Fibroblast of lung (primary cell): ENCODE results near the gene FOXF2. TPM values are rescaled to one million over a fixed set of nuclear protein-coding genes. Genes with fewer than 3 reads are reported as not detected.

ENCODE experiments used
- DNase-seq, 2 donors: peaks; one replicate each; pipeline versions ENCODE4 v3.0.0 to v3.0.0-alpha.2; 2010; ENCODE audit warnings: low read depth in 2 of 2
- H2AFZ ChIP-seq: 2 replicates; pipeline ENCODE4 v1.5.1; 2012; ENCODE audit warnings: low read length, control low read depth, inconsistent platforms
- H3K27ac ChIP-seq: 2 replicates; pipeline ENCODE4 v1.5.1; 2011; ENCODE audit warnings: low read length, control low read depth; ENCODE audit not compliant: insufficient read depth
- H3K27me3 ChIP-seq: 2 replicates; pipeline ENCODE4 v1.5.1; 2011; ENCODE audit warnings: mild to moderate bottlenecking, low read length; ENCODE audit not compliant: control insufficient read depth, insufficient read depth
- H3K36me3 ChIP-seq: 2 replicates; pipeline ENCODE4 v1.5.1; 2011; ENCODE audit warnings: low read length; ENCODE audit not compliant: control insufficient read depth, insufficient read depth
- H3K4me1 ChIP-seq: 2 replicates; pipeline ENCODE4 v1.5.1; 2011; ENCODE audit warnings: low read length; ENCODE audit not compliant: control insufficient read depth, insufficient read depth; ENCODE audit errors: extremely low read depth
- H3K4me2 ChIP-seq: 2 replicates; pipeline ENCODE4 v1.5.1; 2011; ENCODE audit warnings: low read length, control low read depth; ENCODE audit not compliant: insufficient read depth; ENCODE audit errors: extremely low read depth
- H3K4me3 ChIP-seq, 4 experiments: fragments of 200-600 bp in 1 of 4; sonication (generic) in 1 of 4; replicated peaks in 1 of 4; 2 replicates each; pipeline ENCODE4 v1.5.1; 2011 to 2016; ENCODE audit warnings: low read length in 4 of 4, low read depth in 3 of 4, mild to moderate bottlenecking in 3 of 4, control low read depth in 2 of 4, inconsistent platforms in 1 of 4, mixed read lengths in 1 of 4; ENCODE audit not compliant: insufficient read depth in 1 of 4; ENCODE audit errors: control extremely low read depth in 1 of 4
- H3K79me2 ChIP-seq: 2 replicates; pipeline ENCODE4 v1.5.1; 2012; ENCODE audit warnings: mild to moderate bottlenecking, low read length, inconsistent platforms; ENCODE audit not compliant: control insufficient read depth, insufficient read depth
- H3K9ac ChIP-seq: 2 replicates; pipeline ENCODE4 v1.5.1; 2011; ENCODE audit warnings: mild to moderate bottlenecking, low read length, control low read depth; ENCODE audit not compliant: insufficient read depth
- H3K9me3 ChIP-seq: 2 replicates; pipeline ENCODE4 v1.5.1; 2012; ENCODE audit warnings: low read depth, low read length; ENCODE audit not compliant: control insufficient read depth, insufficient read depth
- H4K20me1 ChIP-seq: 2 replicates; pipeline ENCODE4 v1.5.1; 2011; ENCODE audit warnings: low read length; ENCODE audit not compliant: control insufficient read depth, insufficient read depth; ENCODE audit errors: extremely low read depth
- CTCF ChIP-seq, 2 donors: IDR thresholded peaks in 1 of 2; conservative IDR thresholded peaks in 1 of 2; 1 replicate in 1 of 2; 2 replicates in 1 of 2; pipeline ENCODE4 v1.5.1; 2011 to 2012; ENCODE audit warnings: low read length in 2 of 2, control low read depth in 1 of 2, inconsistent platforms in 1 of 2, low read depth in 1 of 2, mild to moderate bottlenecking in 1 of 2
- EZH2 ChIP-seq: IDR thresholded peaks from 2 replicates; pipeline ENCODE4 v1.5.1; 2012; ENCODE audit warnings: low read length, control low read depth, mild to moderate bottlenecking; ENCODE audit errors: missing control alignments
- polyA plus RNA-seq, 2 donors: library from polyadenylated mRNA; depleted of rRNA in 1 of 2; stranded (reverse) in 1 of 2; unstranded in 1 of 2; fragments of >200 nt; gene quantifications; 2 replicates each; pipeline ENCODE4 v1.2.1, GENCODE V29; 2011 to 2012; ENCODE audit warnings: missing spikeins in 1 of 2
- total RNA-seq: library from RNA; depleted of rRNA; stranded (reverse); fragments of >200 nt; gene quantifications from 2 replicates; pipeline ENCODE4 v1.2.1, GENCODE V29; 2014

Gene FOXF2
- total and polyA plus RNA-seq, 2 donors (not counting 1 experiment from before 2014, with no cell fraction given): 32.9 to 42.5 TPM

DNA sequence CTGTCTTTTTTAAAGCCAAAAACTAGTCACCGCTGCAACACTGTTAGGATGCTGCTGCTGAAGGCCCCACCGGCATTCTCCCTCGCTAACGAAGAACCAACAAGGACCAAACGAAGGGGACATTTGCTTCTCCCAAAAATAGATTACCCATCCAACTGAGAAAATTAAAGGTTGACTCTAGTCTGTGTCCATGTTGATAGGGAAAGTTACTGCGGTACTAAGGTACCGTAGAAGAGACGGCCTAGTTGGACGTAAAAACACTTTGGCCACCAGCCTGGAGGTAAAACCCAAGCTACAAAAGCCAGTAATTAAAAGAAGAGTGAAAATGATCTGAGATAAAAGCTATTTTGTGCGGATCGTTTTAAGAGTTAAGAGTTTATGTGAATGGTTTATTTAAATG, 11.8 kb upstream of the FOXF2 start:
- no peak for TF ChIP-seq CTCF (conservative IDR thresholded peaks at IDR 0.05 in 1 of 2, IDR thresholded peaks at IDR 0.05 in 1 of 2; ENCODE audit: low read depth in 1 of 2, low read length in 2 of 2)
- no peak for TF ChIP-seq EZH2
- Histone ChIP-seq H3K27ac (no peak overlapping the region), H3K36me3 (no peaks in the 10 kb centered on the region), H4K20me1 (no peaks in the 10 kb centered on the region), H3K27me3 (no peaks in the 10 kb centered on the region), H3K4me1 (peaks cover 5% of the 10 kb centered on the region), H3K9ac (no peak overlapping the region), H3K79me2 (no peaks in the 10 kb centered on the region), H3K4me3 (no peak overlapping the region), H3K4me2 (no peak overlapping the region), H2AFZ (no peak overlapping the region), H3K9me3 (no peaks in the 10 kb centered on the region)
- no peak for DNase-seq

GRCh38 chr6:1378065-1379016, 11.0 kb upstream of the FOXF2 start:
- peak; percentile 19 for TF ChIP-seq EZH2
- TF ChIP-seq CTCF (conservative IDR thresholded peaks at IDR 0.05 in 1 of 2, IDR thresholded peaks at IDR 0.05 in 1 of 2; ENCODE audit: low read depth in 1 of 2, low read length in 2 of 2): no peak
- H2AFZ ChIP-seq: peak overlapping the region; percentile 7
- H3K4me2 ChIP-seq: peak overlapping the region; percentile 68
- H3K36me3 ChIP-seq: no peaks in the 10 kb centered on the region
- no peaks in the 10 kb centered on the region for H4K20me1 ChIP-seq
- H3K9ac ChIP-seq: no peak overlapping the region
- no peak for DNase-seq
- H3K9me3 ChIP-seq: no peaks in the 10 kb centered on the region
- H3K4me3 ChIP-seq: peak overlapping the region in 1 of 4 experiments; percentile 34
- H3K4me1 ChIP-seq: peaks cover 10% of the 10 kb centered on the region
- no peak overlapping the region for H3K27ac ChIP-seq
- H3K79me2 ChIP-seq: peaks cover 3% of the 10 kb centered on the region
- H3K27me3 ChIP-seq: no peaks in the 10 kb centered on the region

DNA sequence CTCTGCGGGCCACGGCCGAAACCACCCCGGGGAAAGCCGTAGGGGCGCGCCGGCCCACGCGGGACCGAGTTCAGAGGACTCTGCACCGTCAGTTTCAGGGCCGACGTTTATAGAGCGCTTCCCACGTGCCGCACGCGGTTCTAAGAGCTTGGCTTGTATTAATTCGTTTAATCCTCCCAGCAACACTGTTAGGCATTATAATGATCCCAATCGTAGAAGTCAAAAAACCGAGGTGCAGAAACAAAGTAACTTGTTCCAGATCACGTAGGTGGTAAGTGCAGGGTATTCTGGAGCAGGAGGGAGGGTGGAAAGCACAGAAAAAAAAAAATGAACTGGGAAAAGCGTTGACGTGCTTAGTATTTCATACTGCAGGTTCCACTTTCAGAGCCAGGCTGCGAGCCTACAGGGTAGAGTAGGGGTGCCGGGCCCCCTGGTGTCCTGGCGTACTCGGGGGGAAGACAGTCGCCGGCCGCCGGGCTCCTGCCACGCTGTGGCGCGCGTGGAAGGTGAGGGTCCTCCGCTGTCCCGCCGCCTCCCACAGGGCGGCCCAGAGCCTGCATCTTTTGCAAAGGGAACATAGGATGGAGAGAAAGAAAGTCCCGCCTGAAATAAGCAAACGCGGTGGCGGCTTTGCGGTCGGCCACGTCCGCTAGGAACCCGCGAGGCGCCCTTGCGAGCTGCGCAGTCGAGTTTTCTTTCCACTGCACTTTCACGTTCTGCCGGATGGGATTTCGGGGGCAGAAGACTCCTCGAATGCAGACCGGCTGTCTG, 10.2 kb upstream of the FOXF2 start:
- no peak overlapping the region for H2AFZ ChIP-seq
- peak overlapping the region in 1 of 4 experiments; percentile 34 for H3K4me3 ChIP-seq
- H3K79me2 ChIP-seq: peaks cover 5% of the 10 kb centered on the region
- no peak overlapping the region for H3K9ac ChIP-seq
- no peaks in the 10 kb centered on the region for H3K27me3 ChIP-seq
- no peak overlapping the region for H3K4me2 ChIP-seq
- DNase-seq: no peak
- H3K4me1 ChIP-seq: peaks cover 12% of the 10 kb centered on the region
- TF ChIP-seq EZH2 (no peak), CTCF (conservative IDR thresholded peaks at IDR 0.05 in 1 of 2, IDR thresholded peaks at IDR 0.05 in 1 of 2; ENCODE audit: low read depth in 1 of 2, low read length in 2 of 2) (no peak)
- no peak overlapping the region for H3K27ac ChIP-seq
- no peaks in the 10 kb centered on the region for H3K9me3 ChIP-seq
- H4K20me1 ChIP-seq: no peaks in the 10 kb centered on the region
- no peaks in the 10 kb centered on the region for H3K36me3 ChIP-seq
